Measurements from ENCODE around the gene POLL. TPM values are rescaled to one million over a fixed set of nuclear protein-coding genes. Genes with fewer than 3 reads are reported as not detected.

POLL gene
- polyA plus RNA-seq, 1 donor = 30.9 TPM

GRCh38 chr10:101573885-101574753 lies 13.9 kb downstream of the POLL start:
- DNase-seq (ENCODE audit: low read depth) = no peak

GRCh38 chr10:101572785-101573184 lies 15.3 kb downstream of the POLL start:
- no peak for DNase-seq (ENCODE audit: low read depth)

- DNase-seq (ENCODE audit: low read depth) = no peak
These were observed 15.9 kb downstream of the POLL start for GRCh38 chr10:101572126-101572525.

DNA sequence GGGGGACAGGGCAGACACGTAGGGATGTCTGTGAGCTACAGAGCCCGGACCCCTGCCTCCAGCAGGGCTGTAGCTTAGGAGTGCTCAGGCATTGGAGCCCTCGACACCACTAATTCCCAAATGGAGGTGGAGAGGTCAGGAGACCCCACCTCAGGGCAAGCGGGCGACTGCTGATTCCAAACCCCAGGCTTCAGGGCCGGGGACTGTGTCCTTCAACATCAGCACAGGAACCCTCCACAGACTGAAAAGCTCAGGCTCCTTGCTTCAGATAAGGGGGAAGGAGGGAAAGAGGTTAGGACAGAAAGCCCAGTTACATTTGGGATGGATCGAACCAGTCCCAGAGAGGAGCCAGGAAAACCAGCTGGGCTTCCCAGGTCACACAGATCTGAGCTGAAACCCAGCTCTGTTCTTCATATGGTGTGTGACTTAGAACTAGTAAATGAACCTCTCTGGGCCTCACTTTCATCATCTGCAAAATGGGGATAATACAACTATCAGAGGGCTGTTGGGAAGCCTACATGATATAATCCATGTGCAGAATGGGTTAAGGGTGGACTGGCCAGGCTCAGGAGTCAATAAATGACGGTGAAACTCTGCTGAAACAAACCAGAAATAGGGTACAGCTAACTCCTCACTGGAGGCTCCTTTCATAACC lies 16.7 kb downstream of the POLL start:
- DNase-seq (ENCODE audit: low read depth) = no peak

DNA sequence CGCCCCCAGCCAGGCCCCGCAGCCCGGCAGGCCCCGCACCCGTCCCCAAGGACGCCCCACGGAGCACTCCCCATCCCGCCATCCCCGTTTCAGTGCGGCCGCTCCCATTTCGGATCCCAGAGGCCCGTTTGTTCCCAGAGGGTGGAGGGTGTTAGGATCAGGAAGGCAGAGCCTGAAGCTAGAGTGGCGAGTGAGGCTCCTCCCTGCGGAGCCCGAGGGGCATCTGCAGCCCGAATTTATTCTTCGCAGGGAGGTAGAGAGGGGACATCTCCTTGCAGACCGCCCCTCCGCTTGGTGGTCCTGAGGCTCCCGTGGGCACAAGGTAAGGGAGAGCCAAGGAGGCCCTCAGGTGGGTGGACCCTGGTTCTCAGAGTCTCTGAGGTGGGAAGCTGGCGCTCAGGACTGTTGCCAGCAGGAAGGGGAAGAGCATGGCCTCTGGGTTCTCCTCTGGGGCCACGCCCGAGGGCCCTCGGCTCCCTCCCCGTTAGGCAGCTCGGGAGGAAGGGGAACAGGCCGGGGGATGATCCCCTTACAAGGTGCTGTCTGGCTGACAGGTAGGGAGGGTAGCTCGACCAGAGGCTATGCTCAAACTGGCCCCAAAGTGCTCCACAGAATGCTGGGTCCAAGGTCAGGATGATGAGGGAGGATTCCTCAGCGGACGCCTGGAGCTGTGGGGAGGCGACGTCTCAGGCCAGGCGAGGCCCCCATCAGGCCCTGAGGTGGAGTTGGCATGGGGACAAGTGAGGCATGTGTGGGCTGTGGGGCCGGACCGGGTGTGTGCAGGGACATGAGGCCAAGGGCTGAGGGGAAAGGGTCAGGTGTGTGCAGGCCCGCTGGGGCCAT lies 17.4 kb downstream of the POLL start:
- no peak for DNase-seq (ENCODE audit: low read depth)

- DNase-seq (ENCODE audit: low read depth) = no peak
These were observed 18.2 kb downstream of the POLL start for GRCh38 chr10:101569622-101570427.

DNA sequence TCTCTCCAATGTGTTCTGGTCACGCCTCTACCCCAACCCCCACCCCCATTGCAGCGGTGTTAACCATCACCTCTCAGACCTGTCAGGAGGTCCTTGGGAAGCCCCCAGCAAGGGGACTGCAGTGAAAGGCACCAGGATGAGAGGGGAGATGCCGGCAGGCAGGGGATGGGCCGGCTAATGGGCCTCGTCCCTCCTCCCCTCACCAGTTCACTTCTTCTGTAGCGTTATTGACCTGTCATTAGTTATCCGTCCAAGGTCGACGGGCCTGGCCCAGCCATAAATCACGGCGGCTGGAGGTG lies 18.8 kb downstream of the POLL start:
- DNase-seq (ENCODE audit: low read depth) = no peak

- DNase-seq (ENCODE audit: low read depth) = no peak
These were observed 19.9 kb downstream of the POLL start for GRCh38 chr10:101568054-101568745.

GRCh38 chr10:101567165-101568006 lies 20.7 kb downstream of the POLL start:
- no peak for DNase-seq (ENCODE audit: low read depth)

GRCh38 chr10:101566333-101567164 lies 21.5 kb downstream of the POLL start:
- no peak for DNase-seq (ENCODE audit: low read depth)

DNA sequence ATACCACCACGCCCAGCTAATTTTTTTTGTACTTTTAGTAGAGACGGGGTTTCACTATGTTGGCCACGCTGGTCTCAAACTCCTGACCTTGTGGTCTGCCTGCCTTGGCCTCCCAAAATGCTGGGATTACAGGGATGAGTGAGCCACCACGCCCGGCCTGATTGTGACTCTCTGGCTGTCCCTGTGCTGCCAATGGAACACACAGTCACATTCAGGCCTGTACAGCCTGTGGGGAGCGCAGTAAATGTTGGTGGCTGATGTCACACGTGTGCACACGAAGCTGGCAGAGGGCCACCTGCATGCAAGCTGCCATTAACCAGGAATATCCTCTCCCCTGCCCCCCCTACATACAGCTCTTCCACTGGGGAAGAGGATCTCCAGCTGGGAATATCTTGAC lies 22.1 kb downstream of the POLL start:
- no peak for DNase-seq (ENCODE audit: low read depth)

DNA sequence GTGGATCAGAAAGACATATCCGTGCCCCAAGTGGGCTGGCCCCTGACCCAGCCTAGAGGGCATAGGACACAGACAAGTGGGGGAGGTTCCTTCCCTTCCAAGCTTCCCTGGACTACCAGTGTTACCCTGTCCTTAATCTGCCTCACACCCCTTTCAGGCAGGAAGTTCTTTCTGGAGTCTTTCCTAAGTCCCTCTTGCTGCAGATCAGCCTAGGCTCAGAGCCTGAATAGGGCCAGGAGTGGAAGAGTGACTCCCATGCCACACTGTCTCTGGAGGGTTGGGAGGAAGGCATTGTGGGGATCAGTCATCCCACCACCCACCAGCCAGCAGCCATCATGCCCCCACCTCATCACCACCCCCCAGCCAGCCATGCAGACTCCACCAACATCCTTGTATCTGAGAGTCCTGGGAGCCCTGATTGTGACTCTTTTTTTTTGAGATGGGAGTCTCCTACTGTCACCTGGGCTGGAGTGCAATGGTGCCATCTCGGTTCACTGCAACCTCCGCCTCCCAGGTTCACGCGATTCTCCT lies 22.6 kb downstream of the POLL start:
- DNase-seq (ENCODE audit: low read depth) = no peak

DNA sequence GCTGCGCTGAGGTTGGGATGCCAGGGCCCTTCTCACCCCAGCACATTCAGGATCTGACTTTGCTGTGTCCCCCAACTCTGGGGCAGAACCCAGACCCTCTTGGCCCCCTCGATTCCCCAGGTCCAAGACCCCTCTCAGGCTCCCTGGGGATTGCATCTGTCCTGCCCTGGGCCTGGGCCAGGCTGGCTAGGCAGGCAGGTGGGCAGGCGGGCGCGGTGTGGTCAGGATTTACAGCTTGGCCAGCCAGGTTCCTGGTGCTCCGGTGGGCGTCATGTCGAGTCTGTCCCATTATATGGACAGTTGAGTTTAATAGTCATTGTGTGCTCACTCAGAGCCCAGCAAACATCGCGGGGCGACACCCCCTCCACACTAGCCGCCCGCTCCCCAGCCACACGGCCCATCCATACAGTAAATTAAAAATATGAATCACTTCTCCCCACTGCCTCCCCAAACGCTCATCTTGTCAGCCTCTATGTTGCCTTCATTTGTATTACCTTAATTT lies 23.5 kb downstream of the POLL start:
- no peak for DNase-seq (ENCODE audit: low read depth)

DNA sequence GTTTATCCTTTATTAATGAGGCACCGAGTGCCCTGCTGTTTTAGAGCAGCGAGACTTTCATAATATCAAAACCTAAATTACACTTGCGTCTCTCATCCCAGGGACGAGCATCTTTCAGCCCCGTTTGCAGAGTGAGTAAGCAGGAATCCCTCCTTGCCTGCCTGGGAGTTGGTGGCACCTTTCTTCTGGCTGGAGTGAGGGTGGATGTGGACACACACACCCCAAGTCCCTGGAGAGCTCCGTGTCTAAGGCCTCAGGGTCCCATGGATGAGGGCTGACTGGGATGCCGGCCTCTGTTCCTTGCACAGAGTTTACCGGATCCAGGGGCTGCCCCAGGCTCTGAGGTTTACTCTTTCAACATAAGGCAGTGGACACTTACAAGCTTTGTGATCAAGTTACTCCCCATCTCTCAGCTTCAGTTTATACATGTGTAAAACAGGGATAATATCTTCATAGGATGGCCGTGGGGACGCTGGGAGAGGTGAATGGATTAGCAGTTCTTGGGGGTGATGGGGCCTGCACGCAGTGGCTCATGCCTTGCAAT lies 24.5 kb downstream of the POLL start:
- no peak for DNase-seq (ENCODE audit: low read depth)

DNA sequence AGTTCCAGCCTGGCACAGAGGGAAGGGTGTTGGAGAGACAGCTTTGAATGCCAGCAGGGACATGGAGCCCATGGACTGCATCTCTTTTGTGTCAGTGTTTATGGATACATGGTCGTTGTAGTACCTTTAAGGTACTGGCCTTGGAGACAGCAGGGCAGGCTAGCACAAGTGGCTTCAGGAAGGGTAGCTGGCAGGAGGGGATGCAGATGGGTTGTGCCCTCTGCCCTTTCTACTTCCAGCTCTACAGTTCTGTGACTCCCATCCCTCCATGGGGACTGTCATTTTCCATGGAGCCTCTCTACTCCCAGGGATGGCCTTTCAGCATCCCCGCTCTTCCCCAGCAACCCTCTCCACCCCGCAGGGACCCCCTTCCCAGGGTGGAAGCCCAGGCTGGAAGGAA lies 25.1 kb downstream of the POLL start:
- no peak for DNase-seq (ENCODE audit: low read depth)

DNA sequence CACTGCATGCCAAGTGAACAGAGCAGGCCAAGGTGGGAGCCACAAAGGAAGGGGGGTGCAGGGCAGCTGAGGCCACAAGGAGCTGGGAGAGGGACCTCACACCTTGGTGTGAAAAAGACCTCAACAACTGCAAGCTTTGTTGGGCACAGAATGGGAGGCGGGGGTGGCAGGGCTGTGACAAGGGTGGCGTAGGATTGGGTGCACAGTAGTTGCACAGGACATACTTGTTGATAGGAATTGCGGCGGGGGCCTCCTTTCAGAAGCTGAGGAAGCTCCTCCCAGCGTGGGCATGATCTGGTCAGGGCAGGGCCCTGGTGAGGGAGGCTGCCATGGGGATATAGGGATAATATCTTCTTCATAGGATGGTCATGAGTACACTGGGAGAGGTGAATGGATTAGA lies 25.8 kb downstream of the POLL start:
- DNase-seq (ENCODE audit: low read depth) = no peak

GRCh38 chr10:101561068-101561915 lies 26.8 kb downstream of the POLL start:
- DNase-seq (ENCODE audit: low read depth) = no peak
